ENCODE results near the gene SND1.

The SND1 gene

GRCh38 chr7:128069373-128070364 is 417.7 kb downstream of the SND1 start:
- Histone ChIP-seq H3K27me3 (ENCODE audit: control insufficient read depth, insufficient read depth, low read length) (no peaks in the 10 kb centered on the region), H3K4me2 (ENCODE audit: low read length) (no peak overlapping the region), H3K36me3 (ENCODE audit: insufficient read depth, low read length) (peaks cover 16% of the 10 kb centered on the region), H3K9ac (ENCODE audit: low read depth, low read length) (no peak overlapping the region), H3K9me3 (replicated peaks; ENCODE audit: low read length) (no peaks in the 10 kb centered on the region), H3K4me3 (ENCODE audit: low read length) (no peak overlapping the region), H3K4me1 (ENCODE audit: control insufficient read depth, insufficient read depth, low read length) (no peaks in the 10 kb centered on the region)

DNA sequence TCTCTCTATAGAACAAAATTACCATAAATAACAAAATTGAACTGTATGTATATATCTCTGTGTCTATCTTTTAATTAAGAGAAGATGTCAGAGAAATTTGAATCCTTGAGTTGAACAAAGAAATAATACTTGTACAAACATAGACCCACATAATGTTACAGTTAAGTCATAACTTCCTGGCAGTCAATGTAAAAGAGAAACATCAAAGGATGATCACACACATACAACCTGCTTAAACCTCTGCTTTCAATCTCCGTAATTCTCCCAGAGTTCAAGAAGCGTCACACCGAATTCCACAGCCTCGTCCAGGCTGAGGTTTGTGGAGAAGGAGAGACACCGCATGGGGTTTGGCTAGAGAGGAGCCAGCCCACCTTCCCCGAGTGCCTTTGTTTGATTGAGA is 419.4 kb downstream of the SND1 start:
- Histone ChIP-seq H3K4me2 (ENCODE audit: low read length) (no peak overlapping the region), H3K9me3 (replicated peaks; ENCODE audit: low read length) (no peaks in the 10 kb centered on the region), H3K9ac (ENCODE audit: low read depth, low read length) (no peak overlapping the region), H3K4me3 (ENCODE audit: low read length) (no peak overlapping the region), H3K4me1 (ENCODE audit: control insufficient read depth, insufficient read depth, low read length) (no peaks in the 10 kb centered on the region), H3K36me3 (ENCODE audit: insufficient read depth, low read length) (peaks cover 19% of the 10 kb centered on the region), H3K27me3 (ENCODE audit: control insufficient read depth, insufficient read depth, low read length) (no peaks in the 10 kb centered on the region)

GRCh38 chr7:128071801-128072200 is 419.8 kb downstream of the SND1 start:
- H3K27me3 ChIP-seq (ENCODE audit: control insufficient read depth, insufficient read depth, low read length), result no peaks in the 10 kb centered on the region
- no peaks in the 10 kb centered on the region for H3K9me3 ChIP-seq (replicated peaks; ENCODE audit: low read length)
- no peak overlapping the region for H3K4me2 ChIP-seq (ENCODE audit: low read length)
- H3K9ac ChIP-seq (ENCODE audit: low read depth, low read length), result no peak overlapping the region
- no peak overlapping the region for H3K4me3 ChIP-seq (ENCODE audit: low read length)
- no peaks in the 10 kb centered on the region for H3K4me1 ChIP-seq (ENCODE audit: control insufficient read depth, insufficient read depth, low read length)
- peaks cover 20% of the 10 kb centered on the region for H3K36me3 ChIP-seq (ENCODE audit: insufficient read depth, low read length)

DNA sequence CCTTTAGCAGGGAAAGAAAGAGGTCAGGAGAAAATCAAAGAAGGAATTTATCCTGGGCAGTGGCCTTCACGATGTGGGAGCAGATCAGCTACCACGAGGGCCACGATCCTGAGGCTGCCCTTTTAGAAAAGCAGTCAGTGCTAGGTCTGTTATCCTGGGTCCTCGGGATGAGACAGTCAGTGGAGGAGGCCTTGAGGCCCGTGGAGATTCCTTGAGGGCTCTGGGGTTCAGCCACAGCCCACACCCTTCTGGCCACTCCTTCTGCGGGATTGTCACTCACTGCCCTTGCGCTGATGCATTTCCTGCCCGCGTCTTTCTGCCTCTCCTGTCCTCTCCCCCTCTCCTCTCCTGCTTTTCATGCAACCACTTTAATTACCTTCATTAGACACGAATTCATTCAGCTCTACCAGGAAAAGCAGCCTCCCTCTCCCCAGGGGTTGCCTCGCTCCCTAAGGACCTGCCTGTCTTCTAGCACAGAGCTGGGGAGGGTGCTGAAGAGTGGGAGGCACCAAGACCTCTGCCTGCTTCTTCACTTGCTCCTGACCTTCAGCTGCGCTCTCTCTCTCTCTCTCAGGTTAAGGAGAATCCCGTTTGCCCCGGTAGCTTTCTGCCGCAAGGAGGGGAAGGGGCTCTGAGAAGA is 421.8 kb downstream of the SND1 start:
- no peak overlapping the region for H3K9ac ChIP-seq (ENCODE audit: low read depth, low read length)
- H3K27me3 ChIP-seq (ENCODE audit: control insufficient read depth, insufficient read depth, low read length), result no peaks in the 10 kb centered on the region
- no peaks in the 10 kb centered on the region for H3K9me3 ChIP-seq (replicated peaks; ENCODE audit: low read length)
- peaks cover 25% of the 10 kb centered on the region for H3K36me3 ChIP-seq (ENCODE audit: insufficient read depth, low read length)
- H3K4me2 ChIP-seq (ENCODE audit: low read length), result no peak overlapping the region
- H3K4me1 ChIP-seq (ENCODE audit: control insufficient read depth, insufficient read depth, low read length), result no peaks in the 10 kb centered on the region
- no peak overlapping the region for H3K4me3 ChIP-seq (ENCODE audit: low read length)

DNA sequence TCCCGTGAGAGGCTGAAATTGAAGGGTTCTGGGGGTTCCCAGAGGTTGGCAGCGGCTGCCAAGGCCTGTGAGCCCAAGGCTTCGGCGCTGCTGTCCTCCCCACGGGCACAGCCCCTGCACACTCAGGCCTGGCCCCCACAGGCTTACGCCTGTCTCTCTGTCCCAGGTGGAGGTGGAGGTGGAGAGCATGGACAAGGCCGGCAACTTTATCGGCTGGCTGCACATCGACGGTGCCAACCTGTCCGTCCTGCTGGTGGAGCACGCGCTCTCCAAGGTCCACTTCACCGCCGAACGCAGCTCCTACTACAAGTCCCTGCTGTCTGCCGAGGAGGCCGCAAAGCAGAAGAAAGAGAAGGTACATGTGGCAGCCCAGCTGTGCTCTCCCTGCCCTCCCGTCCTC is 422.3 kb downstream of the SND1 start:
- H3K4me3 ChIP-seq (ENCODE audit: low read length), result no peak overlapping the region
- H3K27me3 ChIP-seq (ENCODE audit: control insufficient read depth, insufficient read depth, low read length), result no peaks in the 10 kb centered on the region
- H3K4me1 ChIP-seq (ENCODE audit: control insufficient read depth, insufficient read depth, low read length), result no peaks in the 10 kb centered on the region
- peaks cover 24% of the 10 kb centered on the region for H3K36me3 ChIP-seq (ENCODE audit: insufficient read depth, low read length)
- H3K9me3 ChIP-seq (replicated peaks; ENCODE audit: low read length), result no peaks in the 10 kb centered on the region
- no peak overlapping the region for H3K9ac ChIP-seq (ENCODE audit: low read depth, low read length)
- no peak overlapping the region for H3K4me2 ChIP-seq (ENCODE audit: low read length)

- Histone ChIP-seq H3K9me3 (replicated peaks; ENCODE audit: low read length) (no peaks in the 10 kb centered on the region), H3K36me3 (ENCODE audit: insufficient read depth, low read length) (peaks cover 24% of the 10 kb centered on the region), H3K4me1 (ENCODE audit: control insufficient read depth, insufficient read depth, low read length) (no peaks in the 10 kb centered on the region), H3K4me3 (ENCODE audit: low read length) (no peak overlapping the region), H3K27me3 (ENCODE audit: control insufficient read depth, insufficient read depth, low read length) (no peaks in the 10 kb centered on the region), H3K9ac (ENCODE audit: low read depth, low read length) (no peak overlapping the region), H3K4me2 (ENCODE audit: low read length) (no peak overlapping the region)
These were observed 422.7 kb downstream of the SND1 start for GRCh38 chr7:128074736-128075135.

- no peaks in the 10 kb centered on the region for H3K4me1 ChIP-seq (ENCODE audit: control insufficient read depth, insufficient read depth, low read length)
- peaks cover 24% of the 10 kb centered on the region for H3K36me3 ChIP-seq (ENCODE audit: insufficient read depth, low read length)
- no peak overlapping the region for H3K4me2 ChIP-seq (ENCODE audit: low read length)
- H3K27me3 ChIP-seq (ENCODE audit: control insufficient read depth, insufficient read depth, low read length), result no peaks in the 10 kb centered on the region
- no peak overlapping the region for H3K4me3 ChIP-seq (ENCODE audit: low read length)
- no peak overlapping the region for H3K9ac ChIP-seq (ENCODE audit: low read depth, low read length)
- no peaks in the 10 kb centered on the region for H3K9me3 ChIP-seq (replicated peaks; ENCODE audit: low read length)
These were observed 423.5 kb downstream of the SND1 start for GRCh38 chr7:128075242-128076095.

GRCh38 chr7:128076196-128076795 is 424.3 kb downstream of the SND1 start:
- Histone ChIP-seq H3K9ac (ENCODE audit: low read depth, low read length) (no peak overlapping the region), H3K4me3 (ENCODE audit: low read length) (no peak overlapping the region), H3K9me3 (replicated peaks; ENCODE audit: low read length) (no peaks in the 10 kb centered on the region), H3K36me3 (ENCODE audit: insufficient read depth, low read length) (peaks cover 25% of the 10 kb centered on the region), H3K4me1 (ENCODE audit: control insufficient read depth, insufficient read depth, low read length) (no peaks in the 10 kb centered on the region), H3K27me3 (ENCODE audit: control insufficient read depth, insufficient read depth, low read length) (no peaks in the 10 kb centered on the region), H3K4me2 (ENCODE audit: low read length) (no peak overlapping the region)

DNA sequence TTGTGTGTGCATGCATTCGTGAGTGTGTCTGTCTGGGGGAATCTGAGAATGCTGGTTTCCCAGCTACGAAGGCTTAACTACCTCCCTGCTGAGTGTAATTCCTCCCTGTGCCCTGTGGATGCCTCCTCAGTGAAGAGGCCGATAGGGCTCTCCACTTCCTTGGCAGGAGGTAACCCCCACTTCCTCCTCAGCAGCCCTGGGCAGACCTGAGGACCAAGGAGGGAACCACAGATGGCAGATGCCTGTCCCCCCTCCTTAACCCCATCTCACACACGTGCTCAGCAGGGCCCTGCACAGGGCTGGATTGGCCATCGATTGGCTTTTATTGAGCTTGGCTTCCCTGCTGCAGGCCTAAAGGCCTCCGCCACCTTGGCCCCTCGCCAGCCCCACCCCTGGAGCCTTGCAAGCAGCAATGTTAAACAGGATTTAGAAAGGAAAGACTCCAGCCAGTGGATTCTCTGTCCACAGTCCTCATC is 424.8 kb downstream of the SND1 start:
- no peak overlapping the region for H3K9ac ChIP-seq (ENCODE audit: low read depth, low read length)
- no peaks in the 10 kb centered on the region for H3K9me3 ChIP-seq (replicated peaks; ENCODE audit: low read length)
- no peaks in the 10 kb centered on the region for H3K4me1 ChIP-seq (ENCODE audit: control insufficient read depth, insufficient read depth, low read length)
- no peak overlapping the region for H3K4me2 ChIP-seq (ENCODE audit: low read length)
- no peaks in the 10 kb centered on the region for H3K27me3 ChIP-seq (ENCODE audit: control insufficient read depth, insufficient read depth, low read length)
- peaks cover 28% of the 10 kb centered on the region for H3K36me3 ChIP-seq (ENCODE audit: insufficient read depth, low read length)
- H3K4me3 ChIP-seq (ENCODE audit: low read length), result no peak overlapping the region

- H3K9me3 ChIP-seq (replicated peaks; ENCODE audit: low read length), result no peaks in the 10 kb centered on the region
- no peak overlapping the region for H3K4me3 ChIP-seq (ENCODE audit: low read length)
- peaks cover 32% of the 10 kb centered on the region for H3K36me3 ChIP-seq (ENCODE audit: insufficient read depth, low read length)
- no peaks in the 10 kb centered on the region for H3K27me3 ChIP-seq (ENCODE audit: control insufficient read depth, insufficient read depth, low read length)
- H3K9ac ChIP-seq (ENCODE audit: low read depth, low read length), result no peak overlapping the region
- H3K4me2 ChIP-seq (ENCODE audit: low read length), result no peak overlapping the region
- H3K4me1 ChIP-seq (ENCODE audit: control insufficient read depth, insufficient read depth, low read length), result no peaks in the 10 kb centered on the region
These were observed 426.3 kb downstream of the SND1 start for GRCh38 chr7:128078309-128078708.

- Histone ChIP-seq H3K4me2 (ENCODE audit: low read length) (no peak overlapping the region), H3K36me3 (ENCODE audit: insufficient read depth, low read length) (peaks cover 34% of the 10 kb centered on the region), H3K4me1 (ENCODE audit: control insufficient read depth, insufficient read depth, low read length) (peaks cover 3% of the 10 kb centered on the region), H3K27me3 (ENCODE audit: control insufficient read depth, insufficient read depth, low read length) (no peaks in the 10 kb centered on the region), H3K4me3 (ENCODE audit: low read length) (no peak overlapping the region), H3K9ac (ENCODE audit: low read depth, low read length) (no peak overlapping the region), H3K9me3 (replicated peaks; ENCODE audit: low read length) (no peaks in the 10 kb centered on the region)
These were observed 428.2 kb downstream of the SND1 start for GRCh38 chr7:128080169-128080568.
